ENCODE data around the gene OPN3. TPM values are rescaled to one million over a fixed set of nuclear protein-coding genes. Genes with fewer than 3 reads are reported as not detected.
"Not testable (repeated sequence)": the region's sequence is repeated elsewhere in the genome, so short reads cannot be mapped to it uniquely, and the experiment has no call there.

The OPN3 gene
- polyA plus RNA-seq, 2 of the 4 experiments (the other 2 are of a cell fraction) = 41.0 to 144 TPM

GRCh38 chr1:241688940-241689368 lies 48.8 kb upstream of the OPN3 start:
- ChIA-PET POLR2A (no interaction called here), CTCF (no interaction called here)
- FAIRE-seq (no peak), ATAC-seq (peak; percentile 42 to 50; a peak in 2 of 6 replicates), DNase-seq (ENCODE audit: low read depth in 1 of 2, low spot score in 1 of 2) (peak in 1 of 2 experiments; percentile 43)
- peaks cover 6% of the 10 kb centered on the region; the same call in 2 of the 3 replicates for H3K4me1 ChIP-seq
- no peaks in the 10 kb centered on the region for H3K9me3 ChIP-seq
- peak overlapping the region; percentile 31 to 43; a peak in 2 of 6 replicates for H3K27ac ChIP-seq
- WGBS (ENCODE audit: missing lambda C conversion rate) = 41% methylated on average over 2 of the region's 2 CpGs
- no peak overlapping the region for H3K4me3 ChIP-seq
- H3K4me2 ChIP-seq = peak overlapping the region; percentile 27; the same call in 1 of the 3 replicates
- TF ChIP-seq RAD21 (conservative IDR thresholded peaks at IDR 0.05 in 1 of 2, IDR thresholded peaks at IDR 0.05 in 1 of 2) (no peak), MAX (IDR thresholded peaks at IDR 0.05) (no peak), HDAC2 (IDR thresholded peaks at IDR 0.05) (no peak), MYC (IDR thresholded peaks at IDR 0.05; ENCODE audit: borderline replicate concordance, low read length) (no peak), CEBPB (IDR thresholded peaks at IDR 0.05) (0 out of 4 replicates have a peak, but pooled peaks of 1 of the 2 experiments have one; percentile 11)

GRCh38 chr1:241684108-241684507 lies 43.9 kb upstream of the OPN3 start:
- H3K9me3 ChIP-seq = no peaks in the 10 kb centered on the region
- H3K4me3 ChIP-seq = no peak overlapping the region
- FAIRE-seq (no peak), ATAC-seq (no peak), DNase-seq (ENCODE audit: low read depth in 1 of 2, low spot score in 1 of 2) (no peak)
- H3K27ac ChIP-seq = no peak overlapping the region
- POLR2A ChIA-PET = no interaction called here
- CTCF ChIA-PET = no interaction called here
- TF ChIP-seq ZSCAN20 (CRISPR knock-in tag; IDR thresholded peaks at IDR 0.05) (no peak), ESRRA (IDR thresholded peaks at IDR 0.05; ENCODE audit: borderline replicate concordance, low read length) (no peak), MYC (IDR thresholded peaks at IDR 0.05; ENCODE audit: borderline replicate concordance, low read length) (no peak), NFE2L2 (conservative IDR thresholded peaks at IDR 0.05; ENCODE audit: low read length) (no peak), FOXS1 (CRISPR knock-in tag; IDR thresholded peaks at IDR 0.05) (no peak), PBX3 (IDR thresholded peaks at IDR 0.05) (no peak), MAFK (IDR thresholded peaks at IDR 0.05; ENCODE audit: partially characterized antibody) (no peak), FOSL2 (IDR thresholded peaks at IDR 0.05) (no peak), FOSL2 (CRISPR knock-in tag; IDR thresholded peaks at IDR 0.05) (no peak), POLR2AphosphoS2 (conservative IDR thresholded peaks at IDR 0.05; ENCODE audit: low read length) (no peak), E2F6 (IDR thresholded peaks at IDR 0.05; ENCODE audit: borderline replicate concordance, low read depth) (no peak), SREBF2 (IDR thresholded peaks at IDR 0.05) (no peak)
- no peak overlapping the region for H3K4me2 ChIP-seq
- H3K4me1 ChIP-seq = peaks cover 6% of the 10 kb centered on the region; the same call in 2 of the 3 replicates
- 79% methylated on average over 1 of the region's 1 CpG for WGBS (ENCODE audit: missing lambda C conversion rate)

- 97% methylated on average over 2 of the region's 2 CpGs for WGBS (ENCODE audit: missing lambda C conversion rate)
- FAIRE-seq (no peak), DNase-seq (ENCODE audit: low read depth in 1 of 2, low spot score in 1 of 2) (no peak), ATAC-seq (no peak)
- Histone ChIP-seq H3K4me1 (no peaks in the 10 kb centered on the region), H3K9me3 (no peaks in the 10 kb centered on the region), H3K4me3 (no peak overlapping the region), H3K4me2 (no peak overlapping the region), H3K27ac (no peak overlapping the region)
- CTCF ChIA-PET = no interaction called here
- POLR2A ChIA-PET = no interaction called here
- no peak for TF ChIP-seq TP53 (CRISPR knock-in tag; IDR thresholded peaks at IDR 0.05)
- TF ChIP-seq NR3C1 (IDR thresholded peaks at IDR 0.05) = no peak
- no peak for TF ChIP-seq ZNF302 (CRISPR knock-in tag; IDR thresholded peaks at IDR 0.05)
- no peak for TF ChIP-seq GATA3 (IDR thresholded peaks at IDR 0.05; ENCODE audit: borderline replicate concordance)
- no peak for TF ChIP-seq HOXB13 (CRISPR knock-in tag; IDR thresholded peaks at IDR 0.05; ENCODE audit: low read depth)
- no peak for TF ChIP-seq RFX5 (IDR thresholded peaks at IDR 0.05)
- no peak for TF ChIP-seq BHLHE40 (IDR thresholded peaks at IDR 0.05; ENCODE audit: low read depth, low read length)
- no peak for TF ChIP-seq CHD2 (IDR thresholded peaks at IDR 0.05; ENCODE audit: low read length, partially characterized antibody)
- TF ChIP-seq RCOR1 (IDR thresholded peaks at IDR 0.05; ENCODE audit: low read depth, low read length) = no peak
- no peak for TF ChIP-seq NFE2L2 (conservative IDR thresholded peaks at IDR 0.05; ENCODE audit: low read length)
- TF ChIP-seq BCL3 (IDR thresholded peaks at IDR 0.05) = no peak
- TF ChIP-seq JUNB (IDR thresholded peaks at IDR 0.05) = no peak
- no peak for TF ChIP-seq E2F6 (IDR thresholded peaks at IDR 0.05; ENCODE audit: borderline replicate concordance, low read depth)
- TF ChIP-seq HEYL (CRISPR knock-in tag; IDR thresholded peaks at IDR 0.05) = no peak
Measured at GRCh38 chr1:241682921-241683320, 42.8 kb upstream of the OPN3 start.

GRCh38 chr1:241681861-241682448 lies 41.8 kb upstream of the OPN3 start:
- DNase-seq (ENCODE audit: low read depth in 1 of 2, low spot score in 1 of 2); H3K4me2 ChIP-seq; FAIRE-seq; H3K27ac ChIP-seq; H3K9me3 ChIP-seq; H3K4me3 ChIP-seq; H3K4me1 ChIP-seq; ATAC-seq; POLR2A ChIA-PET: not testable (repeated sequence)
- 60% methylated on average over 4 of the region's 4 CpGs for WGBS (ENCODE audit: missing lambda C conversion rate)
- CTCF ChIA-PET = interaction anchor here (1.3 kb wide), 1 partner anchor 18 kb away, joined by 6 read pairs; no protein-coding TSS in a partner anchor
